B cell (primary cell): Measurements from ENCODE around the gene OSBP2. TPM values are rescaled to one million over a fixed set of nuclear protein-coding genes. Genes with fewer than 3 reads are reported as not detected.

Experiments
- ATAC-seq: fragments of 200-7000 bp; cut with Tn5 transposase; one replicate; pipeline ENCODE4 v1.10.0; 2021; ENCODE audit warnings: low read depth, mild to moderate bottlenecking, moderate number of reproducible peaks, moderate library complexity
- CTCF ChIA-PET: fragments of 350-600 bp; sonication (Branson Sonifier 250); formaldehyde crosslinking; loops from one replicate; lab custom pipeline; 2021; ENCODE audit warnings: antibody characterized with exemption, inconsistent platforms; lab: Charles Lee
- POLR2A ChIA-PET: fragments of 350-600 bp; sonication (Branson Sonifier 250); formaldehyde crosslinking; loops from one replicate; lab custom pipeline; 2021; ENCODE audit warnings: antibody characterized with exemption; lab: Charles Lee
- DNase-seq: peaks from one replicate; pipeline ENCODE4 v3.0.0; 2013
- H2AFZ ChIP-seq: 2 replicates; pipeline ENCODE4 v1.6.1; 2012; ENCODE audit warnings: mild to moderate bottlenecking, low read depth, low read length; ENCODE audit not compliant: insufficient read depth, poor library complexity, severe bottlenecking
- H3K27ac ChIP-seq, 2 donors: 1 replicate in 1 of 2; 2 replicates in 1 of 2; pipeline ENCODE4 v1.5.1; 2012 to 2013; ENCODE audit warnings: low read length in 2 of 2, mild to moderate bottlenecking in 2 of 2, moderate library complexity in 1 of 2
- H3K27me3 ChIP-seq, 4 experiments: fragments of 200-600 bp in 1 of 4; sonication (generic) in 1 of 4; replicated peaks in 1 of 4; 1 replicate in 2 of 4; 2 replicates in 2 of 4; pipeline versions ENCODE4 v1.6.1 to v1.7.0; 2013 to 2016; ENCODE audit warnings: low read length in 3 of 4, mild to moderate bottlenecking in 2 of 4, mixed read lengths in 1 of 4, moderate library complexity in 1 of 4; ENCODE audit not compliant: insufficient read depth in 4 of 4, control insufficient read depth in 3 of 4; ENCODE audit errors: control extremely low read depth in 1 of 4
- H3K36me3 ChIP-seq, 2 experiments: replicated peaks in 1 of 2; 1 replicate in 1 of 2; 2 replicates in 1 of 2; pipeline versions ENCODE4 v1.6.1 to v1.7.1; 2013; ENCODE audit warnings: low read length in 1 of 2; ENCODE audit not compliant: insufficient read depth in 2 of 2, control insufficient read depth in 1 of 2; ENCODE audit errors: control extremely low read depth in 1 of 2, extremely low read depth in 1 of 2
- H3K4me1 ChIP-seq, 2 donors: fragments of 200-600 bp in 1 of 2; sonication (generic) in 1 of 2; 1 replicate in 1 of 2; 2 replicates in 1 of 2; pipeline versions ENCODE4 v1.5.1 to v1.6.1; 2013 to 2017; ENCODE audit warnings: low read length in 2 of 2; ENCODE audit not compliant: control insufficient read depth in 2 of 2, insufficient read depth in 2 of 2
- H3K4me2 ChIP-seq: replicated peaks from 2 replicates; pipeline ENCODE3; 2012; ENCODE audit warnings: mild to moderate bottlenecking, low read depth, low read length; ENCODE audit not compliant: poor library complexity, severe bottlenecking
- H3K4me3 ChIP-seq, 5 experiments: fragments of 200-600 bp in 1 of 5; sonication (generic) in 1 of 5; 1 replicate in 3 of 5; 2 replicates in 2 of 5; pipeline versions ENCODE4 v1.5.1 to v1.7.0; 2011 to 2016; ENCODE audit warnings: low read length in 4 of 5, mild to moderate bottlenecking in 4 of 5, low read depth in 2 of 5, control low read depth in 1 of 5, moderate library complexity in 1 of 5; ENCODE audit not compliant: insufficient read depth in 1 of 5; ENCODE audit errors: control extremely low read depth in 1 of 5, extremely low read depth in 1 of 5
- H3K79me2 ChIP-seq: fragments of 200-600 bp; sonication (generic); one replicate; pipeline ENCODE4 v1.6.0; 2016; ENCODE audit warnings: low read length; ENCODE audit not compliant: control insufficient read depth, insufficient read depth
- H3K9ac ChIP-seq: fragments of 200-600 bp; sonication (generic); 2 replicates; pipeline ENCODE4 v1.6.1; 2017; ENCODE audit warnings: mild to moderate bottlenecking, low read length, moderate library complexity
- H3K9me3 ChIP-seq, 3 donors: one replicate each; pipeline versions ENCODE4 v1.6.1 to v1.7.1; 2013; ENCODE audit warnings: low read length in 2 of 3; ENCODE audit not compliant: control insufficient read depth in 2 of 3, insufficient read depth in 1 of 3; ENCODE audit errors: control extremely low read depth in 1 of 3
- H4K20me1 ChIP-seq: 2 replicates; pipeline ENCODE4 v1.6.0; 2012; ENCODE audit warnings: mild to moderate bottlenecking, low read length; ENCODE audit not compliant: insufficient read depth, control insufficient read depth, poor library complexity, severe bottlenecking
- H3K27ac Mint-ChIP-seq: one replicate; pipeline ENCODE4 v1.8.0; 2021; ENCODE audit warnings: mixed read lengths
- H3K27me3 Mint-ChIP-seq: one replicate; pipeline ENCODE4 v1.8.0; 2021; ENCODE audit warnings: mixed read lengths
- H3K4me1 Mint-ChIP-seq: one replicate; pipeline ENCODE4 v1.8.0; 2021; ENCODE audit warnings: mixed read lengths
- H3K4me3 Mint-ChIP-seq: one replicate; pipeline ENCODE4 v1.8.0; 2021; ENCODE audit warnings: mixed read lengths
- H3K9me3 Mint-ChIP-seq: one replicate; pipeline ENCODE4 v1.8.0; 2022; ENCODE audit warnings: mixed read lengths; ENCODE audit not compliant: insufficient read depth
- CTCF ChIP-seq: fragments of 200-600 bp; IDR thresholded peaks from one replicate; pipeline ENCODE4 v1.8.0; 2022; ENCODE audit warnings: antibody characterized with exemption, mild to moderate bottlenecking
- EZH2 ChIP-seq: IDR thresholded peaks from 2 replicates; pipeline ENCODE4 v1.6.1; 2012; ENCODE audit warnings: borderline replicate concordance, low read depth, mild to moderate bottlenecking, moderate library complexity, low read length; ENCODE audit not compliant: insufficient read depth, poor library complexity, severe bottlenecking
- WGBS: methylation state at CpG from one replicate; pipeline ENCODE4 v1.1.5; 2013; ENCODE audit warnings: missing lambda C conversion rate; ENCODE audit not compliant: insufficient coverage; 5-methylcytosine and 5-hydroxymethylcytosine counted together
- intact Hi-C: fragments of 100-400 bp; cut with micrococcal nuclease; formaldehyde crosslinking; loops from one replicate; pipeline ENCODE4 v1.10.0; 2022
- polyA plus RNA-seq: library from polyadenylated mRNA; depleted of rRNA; stranded (reverse); fragments of >200 nt; gene quantifications from 2 replicates; pipeline ENCODE4 v1.2.3, GENCODE V29; 2012
- total RNA-seq, 2 donors: library from RNA; stranded (reverse); fragments of 120-200 nt in 1 of 2; gene quantifications; 1 replicate in 1 of 2; 2 replicates in 1 of 2; pipeline versions ENCODE4 v1.2.3 to v1.2.4, GENCODE V29; 2013 to 2022

Gene OSBP2
- total and polyA plus RNA-seq, 2 donors (not counting 1 experiment from before 2014, with no cell fraction given) = 0.10 to 1.0 TPM

GRCh38 chr22:30837531-30837930 is 142.9 kb downstream of the OSBP2 start:
- TF ChIP-seq EZH2 = no peak
- no peak for TF ChIP-seq CTCF
- intact Hi-C loops = no loop called here
- ATAC-seq (no peak), DNase-seq (no peak)
- no peak overlapping the region for H3K4me3 Mint-ChIP-seq
- peaks cover 36% of the 10 kb centered on the region for H3K27me3 Mint-ChIP-seq
- H3K9me3 ChIP-seq = peaks cover 1 to 8% (median 5%) of the 10 kb centered on the region in 3 donors
- ChIA-PET POLR2A (no interaction called here), CTCF (no interaction called here)
- H3K36me3 ChIP-seq = no peaks in the 10 kb centered on the region
- H3K27me3 ChIP-seq = peaks cover 0 to 8% (median 0%) of the 10 kb centered on the region in 4 experiments
- no peak overlapping the region for H3K9ac ChIP-seq
- H3K4me1 Mint-ChIP-seq = no peaks in the 10 kb centered on the region
- H3K4me3 ChIP-seq = no peak overlapping the region
- no peaks in the 10 kb centered on the region for H3K4me1 ChIP-seq
- no peaks in the 10 kb centered on the region for H4K20me1 ChIP-seq
- 67% methylated on average over 6 of the region's 6 CpGs for WGBS
- H3K9me3 Mint-ChIP-seq = peaks cover 3% of the 10 kb centered on the region
- H3K4me2 ChIP-seq = no peak overlapping the region
- no peak overlapping the region for H3K27ac ChIP-seq
- H3K27ac Mint-ChIP-seq = no peak overlapping the region
- H3K79me2 ChIP-seq = no peaks in the 10 kb centered on the region
- no peak overlapping the region for H2AFZ ChIP-seq

GRCh38 chr22:30838111-30838510 is 143.4 kb downstream of the OSBP2 start:
- WGBS = 55% methylated on average over 2 of the region's 3 CpGs

More at GRCh38 chr22:30838111-30838510, 143.4 kb downstream of the OSBP2 start:
- POLR2A ChIA-PET = no interaction called here
- H3K27ac ChIP-seq = no peak overlapping the region
- Mint-ChIP-seq H3K4me1 (no peaks in the 10 kb centered on the region), H3K27ac (no peak overlapping the region), H3K4me3 (no peak overlapping the region), H3K27me3 (peaks cover 34% of the 10 kb centered on the region), H3K9me3 (peaks cover 3% of the 10 kb centered on the region)
- CTCF ChIA-PET = no interaction called here
- intact Hi-C loops = no loop called here
- H2AFZ ChIP-seq = no peak overlapping the region
- DNase-seq (no peak), ATAC-seq (no peak)
- peaks cover 1 to 8% (median 5%) of the 10 kb centered on the region in 3 donors for H3K9me3 ChIP-seq
- H3K4me1 ChIP-seq = no peaks in the 10 kb centered on the region
- H3K36me3 ChIP-seq = no peaks in the 10 kb centered on the region
- H4K20me1 ChIP-seq = no peaks in the 10 kb centered on the region
- peaks cover 0 to 8% (median 0%) of the 10 kb centered on the region in 4 experiments for H3K27me3 ChIP-seq
- no peak overlapping the region for H3K4me3 ChIP-seq
- no peak overlapping the region for H3K4me2 ChIP-seq
- no peaks in the 10 kb centered on the region for H3K79me2 ChIP-seq
- TF ChIP-seq EZH2 (no peak), CTCF (no peak)
- H3K9ac ChIP-seq = no peak overlapping the region
